GM18907 (cell line): Measurements from ENCODE around the gene PSIP1.
"Not testable (repeated sequence)": the region's sequence is repeated elsewhere in the genome, so short reads cannot be mapped to it uniquely, and the experiment has no call there.

ENCODE experiments used
- ATAC-seq: cut with Tn5 transposase; IDR thresholded peaks from one replicate; pipeline ENCODE4 v1.9.1; 2021; ENCODE audit warnings: mild to moderate bottlenecking, moderate library complexity; ENCODE audit not compliant: unreplicated experiment

The PSIP1 gene

DNA sequence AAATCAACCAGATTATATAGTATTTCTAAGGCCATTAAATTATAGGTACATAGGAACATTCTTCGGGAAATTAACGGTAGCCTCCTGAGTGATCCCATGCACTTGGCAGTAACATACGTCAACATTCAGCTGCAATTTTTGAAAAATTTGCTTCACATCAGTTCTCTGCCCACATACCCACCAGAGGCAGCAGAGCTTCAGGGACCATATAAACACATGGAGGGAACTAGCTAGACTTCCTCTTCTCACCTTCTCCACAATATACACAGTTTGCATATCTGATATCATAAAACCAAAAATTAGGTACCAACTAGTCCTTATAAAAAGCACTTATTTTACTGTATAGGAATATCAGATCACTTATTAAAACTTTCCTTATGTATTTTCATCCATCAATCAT is 4.8 kb downstream of the PSIP1 start:
- ATAC-seq: no peak

DNA sequence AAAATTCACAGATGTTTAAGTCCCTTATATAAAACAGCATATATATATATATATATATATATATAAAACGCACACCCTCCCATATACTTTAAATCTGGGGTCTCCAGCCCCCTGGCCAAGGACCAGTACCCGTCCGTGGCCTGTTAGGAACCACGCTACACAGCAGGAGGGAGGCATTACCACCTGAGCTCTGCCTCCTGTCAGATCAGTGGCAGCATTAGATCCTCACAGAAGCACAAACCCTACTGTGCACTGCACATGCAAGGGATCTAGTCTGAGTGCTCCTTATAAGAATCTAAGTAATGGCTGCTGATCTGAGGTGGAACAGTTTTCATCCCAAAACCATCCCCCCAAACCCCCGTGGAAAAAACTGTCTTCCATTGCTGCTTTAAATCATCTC is 9.0 kb downstream of the PSIP1 start:
- no peak for ATAC-seq

DNA sequence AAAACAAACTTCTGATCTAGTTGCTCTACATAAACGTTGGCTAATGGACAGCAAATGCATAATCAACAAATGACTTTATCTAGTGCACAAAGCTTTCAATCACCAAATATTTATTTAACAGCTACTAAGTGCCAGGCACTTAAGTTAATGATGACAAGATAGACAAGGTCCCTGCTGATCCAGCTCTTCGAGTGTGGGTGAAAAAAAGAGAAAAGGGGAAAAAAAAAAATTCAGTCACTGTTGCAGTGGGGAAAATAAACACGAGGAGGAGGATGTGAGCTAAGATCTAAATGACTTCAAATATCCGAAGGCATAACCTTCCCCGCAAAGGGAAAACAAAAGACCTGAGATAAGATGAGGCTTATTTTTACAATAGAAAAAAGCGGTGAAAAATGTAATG is 9.6 kb downstream of the PSIP1 start:
- no peak for ATAC-seq

GRCh38 chr9:15499139-15499538 is 11.6 kb downstream of the PSIP1 start:
- ATAC-seq: no peak

DNA sequence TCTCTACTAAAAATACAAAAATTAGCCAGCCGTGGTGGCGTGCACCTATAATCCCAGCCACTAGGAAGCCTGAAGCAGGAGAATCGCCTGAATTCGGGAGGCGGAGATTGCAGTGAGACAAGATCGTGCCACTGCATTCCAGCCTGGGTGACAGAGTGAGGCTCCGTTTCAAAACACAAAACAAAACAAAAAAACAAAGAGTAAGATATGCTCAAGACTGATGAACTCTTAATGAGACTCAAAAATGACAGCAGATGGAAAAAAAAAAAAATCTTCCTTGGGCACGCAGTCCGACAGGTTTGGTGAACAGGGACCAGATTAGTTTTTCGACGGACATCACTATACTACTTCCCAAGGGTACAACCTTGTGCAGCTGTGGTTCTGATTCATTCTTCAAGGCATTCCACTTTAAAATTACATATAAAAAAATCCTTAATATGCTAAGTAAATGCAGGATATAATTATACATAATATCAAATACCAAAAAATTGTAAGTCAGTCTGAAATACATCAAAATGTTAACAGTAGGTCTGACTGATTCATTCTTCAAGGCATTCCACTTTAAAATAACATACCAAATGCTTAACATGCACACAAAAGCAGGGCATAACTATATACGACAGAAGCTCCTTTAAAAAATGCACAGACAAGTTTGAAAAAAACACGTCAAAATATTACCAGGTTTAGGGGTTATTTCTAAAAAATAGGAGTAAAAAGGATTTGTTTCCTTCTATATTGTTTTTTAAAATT is 12.3 kb downstream of the PSIP1 start:
- no peak for ATAC-seq

GRCh38 chr9:15492485-15493150 is 18.2 kb downstream of the PSIP1 start:
- ATAC-seq: no peak

GRCh38 chr9:15491950-15492349 is 18.8 kb downstream of the PSIP1 start:
- ATAC-seq: no peak

DNA sequence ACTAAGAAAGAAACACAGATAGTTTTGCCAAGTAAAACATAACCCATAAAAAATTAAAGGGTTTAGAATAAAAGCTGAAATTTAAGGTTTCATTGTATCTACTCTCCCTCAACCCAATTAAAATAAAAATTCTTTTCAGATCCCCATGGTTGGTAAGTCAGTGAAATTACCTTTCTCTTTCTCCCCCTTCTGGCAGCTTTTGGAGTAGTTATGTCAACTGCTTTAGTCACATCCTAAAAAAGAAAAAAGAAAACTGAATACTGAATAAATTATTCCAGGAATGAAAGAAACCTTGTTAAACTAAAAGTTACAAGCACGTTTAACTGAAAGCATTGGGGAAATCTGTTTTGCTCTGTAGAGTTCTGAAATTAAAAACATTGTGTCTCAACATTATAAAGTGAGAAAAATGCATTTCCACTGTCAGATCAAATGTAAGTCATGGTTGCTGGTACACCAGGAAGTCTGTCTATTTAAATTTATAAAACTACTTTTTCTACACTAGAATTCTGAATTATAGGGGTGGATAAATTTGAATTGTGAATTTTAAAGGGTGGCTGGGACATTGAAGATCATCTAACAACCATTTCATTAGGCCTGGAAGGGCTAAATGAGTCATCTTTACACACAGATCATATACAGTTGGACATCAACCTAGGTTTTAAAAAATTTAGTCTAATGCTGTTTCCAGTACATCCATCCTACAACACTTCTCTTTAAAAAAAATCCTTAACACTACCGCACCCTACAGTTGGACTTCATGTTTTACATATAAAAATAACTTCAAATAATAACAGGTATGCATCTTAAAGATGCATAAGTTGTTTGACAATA is 24.7 kb downstream of the PSIP1 start:
- ATAC-seq: no peak

- peak; percentile 48 for ATAC-seq
Measured at GRCh38 chr9:15484802-15485201, 26.0 kb downstream of the PSIP1 start.

DNA sequence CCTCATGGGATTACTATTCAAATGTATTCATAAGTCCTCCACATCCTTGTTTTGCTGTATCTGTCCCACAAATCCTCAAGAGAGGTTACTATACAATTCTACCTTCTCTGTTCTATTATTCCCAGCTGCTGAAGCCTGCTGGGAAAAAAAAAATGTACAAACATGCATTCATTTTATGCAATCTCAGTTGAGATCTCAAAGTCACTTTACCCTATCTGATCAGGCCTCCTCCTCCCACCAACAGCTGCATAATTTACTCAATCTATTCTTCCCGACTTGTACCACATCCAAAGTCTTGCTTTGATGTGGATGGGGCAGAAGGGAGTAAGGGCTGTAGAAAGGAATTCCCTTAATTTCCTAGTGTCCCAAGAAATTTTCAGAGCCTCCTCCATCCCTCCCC is 28.6 kb downstream of the PSIP1 start:
- no peak for ATAC-seq

- no peak for ATAC-seq
Measured at GRCh38 chr9:15480028-15480427, 30.7 kb downstream of the PSIP1 start.

GRCh38 chr9:15475923-15476536 is 34.7 kb downstream of the PSIP1 start:
- peak; percentile 46 for ATAC-seq

DNA sequence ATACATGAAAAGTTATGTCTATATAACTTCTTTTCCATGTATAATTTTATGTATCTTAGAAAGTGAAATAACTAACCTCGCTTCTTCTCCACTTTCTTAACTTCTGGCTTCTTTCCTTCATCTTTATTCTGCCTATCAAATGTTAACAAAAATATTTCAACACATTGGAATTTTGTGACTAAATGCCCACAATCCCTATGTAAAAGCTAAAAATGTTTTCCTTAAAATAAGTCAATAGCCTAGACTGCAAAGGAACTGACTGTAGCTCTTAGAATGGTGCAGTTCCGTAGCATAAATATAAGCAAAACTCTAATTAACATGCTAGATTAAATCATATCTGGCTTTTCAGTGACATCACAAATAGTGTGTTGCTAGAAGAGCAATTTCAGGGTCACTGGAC is 40.9 kb downstream of the PSIP1 start:
- no peak for ATAC-seq

DNA sequence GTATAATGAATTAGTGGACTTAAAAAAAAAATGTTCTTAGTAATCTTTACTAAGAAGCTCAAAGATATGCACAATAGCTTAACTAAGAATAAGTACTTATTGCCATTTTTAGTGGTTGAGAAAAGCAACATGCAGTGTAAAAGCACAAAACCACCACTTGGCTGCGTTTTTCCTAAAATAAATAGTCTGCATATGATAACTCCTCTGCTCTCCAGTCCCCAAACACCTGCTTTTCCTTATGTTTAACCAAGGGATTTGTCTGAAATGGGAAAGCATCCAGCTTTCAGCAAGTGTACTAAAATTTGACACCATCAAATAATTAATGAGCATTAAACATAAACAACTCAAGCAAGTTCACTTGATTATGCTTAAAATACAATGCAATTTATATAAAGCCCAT is 41.4 kb downstream of the PSIP1 start:
- ATAC-seq: no peak

- ATAC-seq: no peak
Measured at GRCh38 chr9:15468145-15468544, 42.6 kb downstream of the PSIP1 start.

- ATAC-seq: no peak
Measured at GRCh38 chr9:15461601-15462000, 49.2 kb downstream of the PSIP1 start.

DNA sequence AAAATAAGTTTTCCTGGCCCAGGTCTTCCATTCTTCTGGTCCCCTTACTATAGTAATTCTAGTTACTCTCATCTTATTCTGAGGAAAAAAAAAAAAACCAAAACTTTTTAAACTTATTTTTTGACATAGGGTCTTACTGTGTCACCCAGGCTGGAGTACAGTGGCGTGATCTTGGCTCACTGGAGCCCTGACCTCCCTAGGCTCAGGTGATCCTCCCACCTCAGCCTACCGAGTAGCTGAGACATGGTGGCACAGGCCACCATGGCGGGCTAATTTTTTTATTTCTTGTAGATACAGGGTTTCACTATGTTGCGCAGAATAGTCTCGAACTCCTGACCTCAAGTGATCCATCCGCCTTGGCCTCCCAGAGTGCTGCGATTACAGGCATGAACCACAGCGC is 49.7 kb downstream of the PSIP1 start:
- no peak for ATAC-seq

- ATAC-seq: no peak
Measured at GRCh38 chr9:15453956-15454355, 56.8 kb downstream of the PSIP1 start.

- no peak for ATAC-seq
Measured at GRCh38 chr9:15444141-15444540, 66.6 kb downstream of the PSIP1 start.

GRCh38 chr9:15442264-15442663 is 68.5 kb downstream of the PSIP1 start:
- not testable (repeated sequence) for ATAC-seq

DNA sequence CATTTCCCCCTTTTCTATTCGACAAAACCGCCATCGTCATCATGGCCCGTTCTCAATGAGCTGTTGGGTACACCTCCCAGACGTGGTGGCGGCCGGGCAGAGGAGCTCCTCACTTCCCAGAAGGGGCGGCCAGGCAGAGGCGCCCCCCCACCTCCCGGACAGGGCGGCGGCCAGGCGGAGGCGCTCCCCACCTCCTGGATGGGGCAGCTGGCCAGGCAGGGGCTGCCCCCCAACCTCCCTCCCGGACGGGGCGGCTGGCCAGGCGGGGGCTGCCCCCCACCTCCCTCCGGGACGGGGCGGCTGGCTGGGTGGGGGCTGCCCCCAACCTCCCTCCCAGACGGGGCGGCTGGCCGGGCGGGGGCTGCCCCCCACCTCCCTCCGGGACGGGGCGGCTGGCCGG is 68.9 kb downstream of the PSIP1 start:
- ATAC-seq: not testable (repeated sequence)
